Measurements from ENCODE around the gene ALDH1A1. TPM values are rescaled to one million over a fixed set of nuclear protein-coding genes. Genes with fewer than 3 reads are reported as not detected.

Gene ALDH1A1
- total and polyA plus RNA-seq, 2 experiments from 2014 or later: not detected

- Histone ChIP-seq H3K4me2 (ENCODE audit: unreplicated experiment) (no peak overlapping the region), H3K9ac (no peak overlapping the region), H3K4me3 (no peak overlapping the region), H3K4me1 (ENCODE audit: insufficient read depth) (no peaks in the 10 kb centered on the region), H3K36me3 (ENCODE audit: low read depth) (no peaks in the 10 kb centered on the region), H3K9me2 (ENCODE audit: insufficient read depth) (no peaks in the 10 kb centered on the region), H2AFZ (no peak overlapping the region), H3K79me2 (ENCODE audit: insufficient read depth) (no peaks in the 10 kb centered on the region), H3F3A (ENCODE audit: insufficient read depth) (no peaks in the 10 kb centered on the region), H4K20me1 (ENCODE audit: insufficient read depth) (no peaks in the 10 kb centered on the region), H3K9me3 (ENCODE audit: low read depth) (no peaks in the 10 kb centered on the region), H3K27ac (no peak overlapping the region), H3K27me3 (replicated peaks; ENCODE audit: insufficient read depth) (no peaks in the 10 kb centered on the region)
- WGBS, 2 experiments (ENCODE audit: low coverage in 1 of 2, low lambda C conversion rate in 2 of 2, missing lambda C conversion rate in 2 of 2): 72 to 76% methylated on average over 2 of the region's 2 CpGs
- in situ Hi-C loops (cut with MboI): no loop called here
- TF ChIP-seq EZH2 (IDR thresholded peaks at IDR 0.05; ENCODE audit: insufficient read depth, poor library complexity, severe bottlenecking): no peak
- no peak for DNase-seq
Observed at GRCh38 chr9:72911247-72911775, 41.5 kb downstream of the ALDH1A1 start.

DNA sequence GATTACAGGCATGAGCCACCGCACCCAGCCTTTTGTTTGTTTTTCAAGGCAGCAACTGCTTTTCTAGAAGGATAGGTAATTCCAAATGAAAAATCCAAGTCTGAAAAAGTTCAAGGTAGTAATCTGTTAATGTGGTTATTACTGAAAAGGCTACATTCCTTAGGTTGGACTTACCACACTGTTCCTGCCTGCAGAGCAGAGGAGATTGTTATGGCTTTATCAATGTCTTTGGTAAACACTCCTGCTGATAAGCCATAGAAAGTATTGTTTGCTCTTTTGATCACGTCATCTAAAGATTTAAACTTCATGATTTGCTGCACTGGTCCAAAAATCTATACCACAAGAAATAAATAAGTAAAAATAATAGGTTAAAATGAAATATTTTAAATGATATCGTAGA is 43.4 kb downstream of the ALDH1A1 start:
- Histone ChIP-seq H3K79me2 (ENCODE audit: insufficient read depth) (no peaks in the 10 kb centered on the region), H3K4me3 (no peak overlapping the region), H2AFZ (no peak overlapping the region), H3K9me2 (ENCODE audit: insufficient read depth) (no peaks in the 10 kb centered on the region), H4K20me1 (ENCODE audit: insufficient read depth) (no peaks in the 10 kb centered on the region), H3K4me2 (ENCODE audit: unreplicated experiment) (no peak overlapping the region), H3K9me3 (ENCODE audit: low read depth) (no peaks in the 10 kb centered on the region), H3K9ac (no peak overlapping the region), H3F3A (ENCODE audit: insufficient read depth) (no peaks in the 10 kb centered on the region), H3K27me3 (replicated peaks; ENCODE audit: insufficient read depth) (no peaks in the 10 kb centered on the region), H3K4me1 (ENCODE audit: insufficient read depth) (no peaks in the 10 kb centered on the region), H3K36me3 (ENCODE audit: low read depth) (no peaks in the 10 kb centered on the region), H3K27ac (no peak overlapping the region)
- TF ChIP-seq EZH2phosphoT487 (IDR thresholded peaks at IDR 0.05; ENCODE audit: insufficient read depth, low read depth) (no peak), EZH2 (IDR thresholded peaks at IDR 0.05; ENCODE audit: insufficient read depth, poor library complexity, severe bottlenecking) (no peak)
- in situ Hi-C loops (cut with MboI): no loop called here
- DNase-seq: no peak
- WGBS, 2 experiments (ENCODE audit: low coverage in 1 of 2, low lambda C conversion rate in 2 of 2, missing lambda C conversion rate in 2 of 2): 82 to 83% methylated on average over 3 of the region's 3 CpGs

DNA sequence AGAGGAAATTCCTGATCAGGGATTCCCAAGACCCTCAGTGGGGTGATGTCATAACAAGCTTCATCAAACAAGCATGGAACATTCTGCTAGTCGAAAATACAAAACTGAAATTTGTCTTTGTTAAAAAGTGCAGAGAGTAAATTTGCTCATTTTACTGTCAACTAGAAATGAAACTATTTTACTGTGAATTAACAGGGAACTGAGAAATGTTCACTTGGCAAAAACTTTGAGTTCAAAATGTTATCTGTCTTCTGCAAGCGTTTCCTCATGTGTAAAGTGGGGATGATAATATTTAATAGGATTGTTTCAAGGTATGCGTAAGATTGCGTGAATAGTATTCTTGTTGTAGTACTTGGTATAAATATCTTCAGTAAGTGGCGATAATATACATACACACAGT is 45.4 kb downstream of the ALDH1A1 start:
- Histone ChIP-seq H3K9ac (no peak overlapping the region), H4K20me1 (ENCODE audit: insufficient read depth) (no peaks in the 10 kb centered on the region), H3K79me2 (ENCODE audit: insufficient read depth) (no peaks in the 10 kb centered on the region), H3K9me3 (ENCODE audit: low read depth) (no peaks in the 10 kb centered on the region), H3K4me2 (ENCODE audit: unreplicated experiment) (no peak overlapping the region), H3K9me2 (ENCODE audit: insufficient read depth) (no peaks in the 10 kb centered on the region), H3K27me3 (replicated peaks; ENCODE audit: insufficient read depth) (no peaks in the 10 kb centered on the region), H3F3A (ENCODE audit: insufficient read depth) (no peaks in the 10 kb centered on the region), H2AFZ (no peak overlapping the region), H3K4me3 (no peak overlapping the region), H3K36me3 (ENCODE audit: low read depth) (no peaks in the 10 kb centered on the region), H3K27ac (no peak overlapping the region), H3K4me1 (ENCODE audit: insufficient read depth) (no peaks in the 10 kb centered on the region)
- TF ChIP-seq EZH2phosphoT487 (IDR thresholded peaks at IDR 0.05; ENCODE audit: insufficient read depth, low read depth) (no peak), EZH2 (IDR thresholded peaks at IDR 0.05; ENCODE audit: insufficient read depth, poor library complexity, severe bottlenecking) (no peak)
- in situ Hi-C loops (cut with MboI): no loop called here
- WGBS, 2 experiments (ENCODE audit: low coverage in 1 of 2, low lambda C conversion rate in 2 of 2, missing lambda C conversion rate in 2 of 2): 92 to 94% methylated on average over 5 of the region's 5 CpGs
- DNase-seq: no peak

DNA sequence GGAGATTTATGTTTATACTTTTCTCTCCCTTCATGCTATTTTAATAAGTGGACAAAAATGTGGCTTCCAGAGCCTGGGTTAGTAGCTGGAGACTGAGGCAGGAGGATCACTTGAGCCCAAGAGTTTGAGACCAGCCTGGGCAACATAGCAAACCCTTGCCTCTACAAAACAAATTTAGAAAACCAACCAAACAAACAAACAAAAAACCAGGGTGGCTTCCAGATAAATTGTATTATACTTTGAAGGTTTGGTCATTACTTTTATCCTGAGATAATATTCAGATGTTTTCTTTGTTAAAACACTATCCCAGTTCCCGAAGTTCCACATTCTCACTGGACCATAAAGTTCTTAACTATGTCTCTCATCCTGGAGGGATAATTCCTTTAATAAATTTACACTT is 46.0 kb downstream of the ALDH1A1 start:
- H3K27me3 ChIP-seq (replicated peaks; ENCODE audit: insufficient read depth): no peaks in the 10 kb centered on the region
- no peaks in the 10 kb centered on the region for H4K20me1 ChIP-seq (ENCODE audit: insufficient read depth)
- H3K4me3 ChIP-seq: no peak overlapping the region
- H3K4me2 ChIP-seq (ENCODE audit: unreplicated experiment): no peak overlapping the region
- H3K36me3 ChIP-seq (ENCODE audit: low read depth): no peaks in the 10 kb centered on the region
- in situ Hi-C loops (cut with MboI): no loop called here
- no peaks in the 10 kb centered on the region for H3K79me2 ChIP-seq (ENCODE audit: insufficient read depth)
- H3F3A ChIP-seq (ENCODE audit: insufficient read depth): no peaks in the 10 kb centered on the region
- no peaks in the 10 kb centered on the region for H3K9me3 ChIP-seq (ENCODE audit: low read depth)
- 84 to 93% methylated on average over 1 of the region's 1 CpG for WGBS, 2 experiments (ENCODE audit: low coverage in 1 of 2, low lambda C conversion rate in 2 of 2, missing lambda C conversion rate in 2 of 2)
- no peak for TF ChIP-seq EZH2phosphoT487 (IDR thresholded peaks at IDR 0.05; ENCODE audit: insufficient read depth, low read depth)
- TF ChIP-seq EZH2 (IDR thresholded peaks at IDR 0.05; ENCODE audit: insufficient read depth, poor library complexity, severe bottlenecking): no peak
- H3K9me2 ChIP-seq (ENCODE audit: insufficient read depth): no peaks in the 10 kb centered on the region
- H3K9ac ChIP-seq: no peak overlapping the region
- DNase-seq: no peak
- no peaks in the 10 kb centered on the region for H3K4me1 ChIP-seq (ENCODE audit: insufficient read depth)
- H2AFZ ChIP-seq: no peak overlapping the region
- no peak overlapping the region for H3K27ac ChIP-seq

Measured in GM23248 (cell line).